ENCODE data around the gene COPS3. TPM values are rescaled to one million over a fixed set of nuclear protein-coding genes. Genes with fewer than 3 reads are reported as not detected.
A peak's percentile ranks its signal among the peaks of the same experiment; 100 is the strongest.

The COPS3 gene
- total and polyA plus RNA-seq, 9 of the 15 experiments (the other 6 are each of a cell fraction or from before 2014, with no cell fraction given): 92.4 to 295 (median 167) TPM

DNA sequence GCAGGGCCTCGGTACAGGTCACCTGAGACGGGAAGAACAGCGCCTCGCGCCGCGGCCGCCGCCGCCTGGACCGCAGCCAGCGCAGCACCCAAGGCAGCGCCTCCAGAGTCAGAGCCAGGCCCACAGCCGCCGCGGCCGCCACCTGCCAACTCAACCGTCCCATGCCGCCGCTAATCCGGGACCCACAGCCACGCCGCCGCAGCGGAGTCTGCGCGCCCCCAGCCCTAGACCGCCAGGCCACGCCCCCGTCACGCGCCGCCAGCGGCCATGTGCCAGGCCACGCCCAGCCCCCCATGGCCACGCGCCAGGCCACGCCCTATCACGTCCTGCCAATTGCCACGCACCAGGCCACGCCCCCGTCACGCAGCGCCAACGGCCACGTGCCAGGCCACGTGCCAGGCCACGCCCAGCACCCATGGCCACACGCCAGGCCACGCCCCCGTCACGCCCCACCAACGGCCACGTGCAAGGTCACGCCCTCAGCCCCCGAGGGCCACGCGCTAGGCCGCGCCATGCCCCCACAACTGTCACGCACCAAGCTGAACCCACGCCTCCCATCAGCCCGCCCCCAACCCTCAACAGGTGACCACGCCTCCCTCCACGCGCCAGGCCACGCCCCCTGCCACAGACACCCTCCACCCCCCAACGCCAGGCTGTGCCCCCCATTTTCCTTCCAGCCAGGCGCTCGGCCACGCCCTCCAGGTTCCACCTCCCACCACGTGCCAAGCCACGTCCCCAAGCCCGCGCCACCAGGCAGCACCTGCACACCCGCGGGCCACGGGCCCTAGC is 74.7 kb downstream of the COPS3 start, which contains the start of gene PLD6 (continued):
- TF ChIP-seq JUN (IDR thresholded peaks at IDR 0.05; ENCODE audit: borderline replicate concordance, low read depth, low read length): peak; percentile 74; the same call in 1 of the 2 replicates
- no peak for TF ChIP-seq JUN (CRISPR knock-in tag; IDR thresholded peaks at IDR 0.05; ENCODE audit: borderline replicate concordance)
- TF ChIP-seq, protein P1, sequence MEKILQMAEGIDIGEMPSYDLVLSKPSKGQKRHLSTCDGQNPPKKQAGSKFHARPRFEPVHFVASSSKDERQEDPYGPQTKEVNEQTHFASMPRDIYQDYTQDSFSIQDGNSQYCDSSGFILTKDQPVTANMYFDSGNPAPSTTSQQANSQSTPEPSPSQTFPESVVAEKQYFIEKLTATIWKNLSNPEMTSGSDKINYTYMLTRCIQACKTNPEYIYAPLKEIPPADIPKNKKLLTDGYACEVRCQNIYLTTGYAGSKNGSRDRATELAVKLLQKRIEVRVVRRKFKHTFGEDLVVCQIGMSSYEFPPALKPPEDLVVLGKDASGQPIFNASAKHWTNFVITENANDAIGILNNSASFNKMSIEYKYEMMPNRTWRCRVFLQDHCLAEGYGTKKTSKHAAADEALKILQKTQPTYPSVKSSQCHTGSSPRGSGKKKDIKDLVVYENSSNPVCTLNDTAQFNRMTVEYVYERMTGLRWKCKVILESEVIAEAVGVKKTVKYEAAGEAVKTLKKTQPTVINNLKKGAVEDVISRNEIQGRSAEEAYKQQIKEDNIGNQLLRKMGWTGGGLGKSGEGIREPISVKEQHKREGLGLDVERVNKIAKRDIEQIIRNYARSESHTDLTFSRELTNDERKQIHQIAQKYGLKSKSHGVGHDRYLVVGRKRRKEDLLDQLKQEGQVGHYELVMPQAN (IDR thresholded peaks at IDR 0.05; ENCODE audit: borderline replicate concordance): peak; percentile 89
- TF ChIP-seq ZNF224 (CRISPR knock-in tag; IDR thresholded peaks at IDR 0.05): no peak
- TF ChIP-seq SRSF9 (IDR thresholded peaks at IDR 0.05; ENCODE audit: borderline replicate concordance, low read depth, low read length): no peak
- TF ChIP-seq PCBP1 (IDR thresholded peaks at IDR 0.05; ENCODE audit: low read depth, low read length, poor library complexity, severe bottlenecking): peak; percentile 20
- TF ChIP-seq ZNF24 (IDR thresholded peaks at IDR 0.05): no peak
- TF ChIP-seq TAL1 (IDR thresholded peaks at IDR 0.05): no peak
- TF ChIP-seq CXXC5 (CRISPR knock-in tag; IDR thresholded peaks at IDR 0.05): peak; percentile 92
- TF ChIP-seq, protein P2, sequence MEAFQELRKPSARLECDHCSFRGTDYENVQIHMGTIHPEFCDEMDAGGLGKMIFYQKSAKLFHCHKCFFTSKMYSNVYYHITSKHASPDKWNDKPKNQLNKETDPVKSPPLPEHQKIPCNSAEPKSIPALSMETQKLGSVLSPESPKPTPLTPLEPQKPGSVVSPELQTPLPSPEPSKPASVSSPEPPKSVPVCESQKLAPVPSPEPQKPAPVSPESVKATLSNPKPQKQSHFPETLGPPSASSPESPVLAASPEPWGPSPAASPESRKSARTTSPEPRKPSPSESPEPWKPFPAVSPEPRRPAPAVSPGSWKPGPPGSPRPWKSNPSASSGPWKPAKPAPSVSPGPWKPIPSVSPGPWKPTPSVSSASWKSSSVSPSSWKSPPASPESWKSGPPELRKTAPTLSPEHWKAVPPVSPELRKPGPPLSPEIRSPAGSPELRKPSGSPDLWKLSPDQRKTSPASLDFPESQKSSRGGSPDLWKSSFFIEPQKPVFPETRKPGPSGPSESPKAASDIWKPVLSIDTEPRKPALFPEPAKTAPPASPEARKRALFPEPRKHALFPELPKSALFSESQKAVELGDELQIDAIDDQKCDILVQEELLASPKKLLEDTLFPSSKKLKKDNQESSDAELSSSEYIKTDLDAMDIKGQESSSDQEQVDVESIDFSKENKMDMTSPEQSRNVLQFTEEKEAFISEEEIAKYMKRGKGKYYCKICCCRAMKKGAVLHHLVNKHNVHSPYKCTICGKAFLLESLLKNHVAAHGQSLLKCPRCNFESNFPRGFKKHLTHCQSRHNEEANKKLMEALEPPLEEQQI (IDR thresholded peaks at IDR 0.05): no peak
- TF ChIP-seq HNRNPUL1 (IDR thresholded peaks at IDR 0.05; ENCODE audit: low read length): no peak
- TF ChIP-seq JUNB (CRISPR knock-in tag; conservative IDR thresholded peaks at IDR 0.05): no peak
- TF ChIP-seq CHD2 (IDR thresholded peaks at IDR 0.05; ENCODE audit: low read depth, low read length): no peak; the same call in 1 of the 2 replicates
- no peak for TF ChIP-seq NFE2L1 (tag; IDR thresholded peaks at IDR 0.05; ENCODE audit: borderline replicate concordance, low read depth)
- TF ChIP-seq MCM7 (IDR thresholded peaks at IDR 0.05): no peak
- TF ChIP-seq SAFB (IDR thresholded peaks at IDR 0.05; ENCODE audit: borderline replicate concordance, low read depth, low read length): peak; percentile 93
- TF ChIP-seq ZNF75A (CRISPR knock-in tag; IDR thresholded peaks at IDR 0.05): no peak
- peak; percentile 67; the same call in 1 of the 2 replicates for TF ChIP-seq CTBP1 (IDR thresholded peaks at IDR 0.05; ENCODE audit: borderline replicate concordance)
- TF ChIP-seq NFIC (IDR thresholded peaks at IDR 0.05): peak; percentile 97
- TF ChIP-seq, protein P3, sequence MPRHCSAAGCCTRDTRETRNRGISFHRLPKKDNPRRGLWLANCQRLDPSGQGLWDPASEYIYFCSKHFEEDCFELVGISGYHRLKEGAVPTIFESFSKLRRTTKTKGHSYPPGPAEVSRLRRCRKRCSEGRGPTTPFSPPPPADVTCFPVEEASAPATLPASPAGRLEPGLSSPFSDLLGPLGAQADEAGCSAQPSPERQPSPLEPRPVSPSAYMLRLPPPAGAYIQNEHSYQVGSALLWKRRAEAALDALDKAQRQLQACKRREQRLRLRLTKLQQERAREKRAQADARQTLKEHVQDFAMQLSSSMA (CRISPR knock-in tag; IDR thresholded peaks at IDR 0.05): no peak
- no peak for TF ChIP-seq ZNF586 (CRISPR knock-in tag; conservative IDR thresholded peaks at IDR 0.05)
- no peak for TF ChIP-seq ZEB2 (IDR thresholded peaks at IDR 0.05)
- TF ChIP-seq FOXA1 (IDR thresholded peaks at IDR 0.05; ENCODE audit: borderline replicate concordance): no peak
- TF ChIP-seq, protein P4, sequence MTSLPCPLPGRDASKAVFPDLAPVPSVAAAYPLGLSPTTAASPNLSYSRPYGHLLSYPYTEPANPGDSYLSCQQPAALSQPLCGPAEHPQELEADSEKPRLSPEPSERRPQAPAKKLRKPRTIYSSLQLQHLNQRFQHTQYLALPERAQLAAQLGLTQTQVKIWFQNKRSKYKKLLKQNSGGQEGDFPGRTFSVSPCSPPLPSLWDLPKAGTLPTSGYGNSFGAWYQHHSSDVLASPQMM (CRISPR knock-in tag; IDR thresholded peaks at IDR 0.05): no peak
- TF ChIP-seq XRCC3 (IDR thresholded peaks at IDR 0.05): no peak
- no peak for TF ChIP-seq NR2F6 (CRISPR knock-in tag; IDR thresholded peaks at IDR 0.05)

Data from K562 (cell line).